Endothelial cell of umbilical vein (primary cell): ENCODE results near the gene PRSS21.

Experiments used
- POLR2AphosphoS5 ChIP-seq: IDR thresholded peaks from 2 replicates; pipeline ENCODE4 v1.6.1; 2012; ENCODE audit warnings: low read depth, mild to moderate bottlenecking, control low read depth, low read length, moderate library complexity; ENCODE audit not compliant: insufficient read depth
- TF ChIP-seq, protein P1 (sequence below), 2 donors: IDR thresholded peaks; 1 replicate in 1 of 2; 2 replicates in 1 of 2; pipeline ENCODE4 v1.5.1; 2011; ENCODE audit warnings: low read length in 2 of 2, mild to moderate bottlenecking in 2 of 2, moderate library complexity in 2 of 2, control low read depth in 1 of 2, inconsistent platforms in 1 of 2, low read depth in 1 of 2; ENCODE audit not compliant: insufficient read depth in 1 of 2; ENCODE audit errors: extremely low read depth in 1 of 2

DNA sequence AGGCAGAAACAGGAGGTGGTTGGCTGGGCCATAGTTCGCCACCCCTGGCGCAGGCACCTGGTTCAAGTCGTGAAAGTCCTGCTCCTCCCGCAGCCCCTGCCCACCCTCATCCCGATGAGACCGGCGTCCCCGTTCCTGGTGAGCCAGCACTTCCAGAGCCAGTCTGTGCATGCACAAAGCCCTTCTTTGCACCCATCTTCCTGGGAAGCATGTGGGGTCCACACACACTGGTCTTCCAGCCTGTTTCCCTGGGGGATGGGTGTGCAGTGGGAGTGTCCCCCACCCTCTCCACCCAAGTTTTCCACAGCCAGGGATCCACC is 11.4 kb downstream of the PRSS21 start:
- TF ChIP-seq, protein P1, sequence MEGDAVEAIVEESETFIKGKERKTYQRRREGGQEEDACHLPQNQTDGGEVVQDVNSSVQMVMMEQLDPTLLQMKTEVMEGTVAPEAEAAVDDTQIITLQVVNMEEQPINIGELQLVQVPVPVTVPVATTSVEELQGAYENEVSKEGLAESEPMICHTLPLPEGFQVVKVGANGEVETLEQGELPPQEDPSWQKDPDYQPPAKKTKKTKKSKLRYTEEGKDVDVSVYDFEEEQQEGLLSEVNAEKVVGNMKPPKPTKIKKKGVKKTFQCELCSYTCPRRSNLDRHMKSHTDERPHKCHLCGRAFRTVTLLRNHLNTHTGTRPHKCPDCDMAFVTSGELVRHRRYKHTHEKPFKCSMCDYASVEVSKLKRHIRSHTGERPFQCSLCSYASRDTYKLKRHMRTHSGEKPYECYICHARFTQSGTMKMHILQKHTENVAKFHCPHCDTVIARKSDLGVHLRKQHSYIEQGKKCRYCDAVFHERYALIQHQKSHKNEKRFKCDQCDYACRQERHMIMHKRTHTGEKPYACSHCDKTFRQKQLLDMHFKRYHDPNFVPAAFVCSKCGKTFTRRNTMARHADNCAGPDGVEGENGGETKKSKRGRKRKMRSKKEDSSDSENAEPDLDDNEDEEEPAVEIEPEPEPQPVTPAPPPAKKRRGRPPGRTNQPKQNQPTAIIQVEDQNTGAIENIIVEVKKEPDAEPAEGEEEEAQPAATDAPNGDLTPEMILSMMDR (IDR thresholded peaks at IDR 0.05; ENCODE audit: extremely low read depth in 1 of 2, insufficient read depth in 1 of 2, low read depth in 1 of 2, low read length in 2 of 2): no peak
- no peak for TF ChIP-seq POLR2AphosphoS5
